K562 (cell line): ENCODE results near the gene CNIH4. TPM values are rescaled to one million over a fixed set of nuclear protein-coding genes. Genes with fewer than 3 reads are reported as not detected.

Experiments
- ARID1B ChIP-seq: fragments of 450-650 bp; IDR thresholded peaks from 2 replicates; pipeline ENCODE4 v1.6.1; 2016; ENCODE audit warnings: antibody characterized with exemption, mild to moderate bottlenecking, inconsistent platforms
- BRF2 ChIP-seq: IDR thresholded peaks from 3 replicates; pipeline ENCODE4 v1.6.1; 2011; ENCODE audit warnings: borderline replicate concordance, mild to moderate bottlenecking; ENCODE audit not compliant: insufficient read length, insufficient read depth
- CHD7 ChIP-seq: fragments of 200-600 bp; sonication (generic); IDR thresholded peaks from one replicate; pipeline ENCODE4 v1.6.1; 2012; ENCODE audit warnings: mild to moderate bottlenecking, low read depth, low read length, inconsistent platforms
- E4F1 ChIP-seq: fragments of 250-450 bp; sonication (Bioruptor Pico); IDR thresholded peaks from 2 replicates; pipeline ENCODE4 v1.5.0; 2021; ENCODE audit warnings: mild to moderate bottlenecking, borderline replicate concordance
- NR3C1 ChIP-seq: sonication (generic); formaldehyde crosslinking; IDR thresholded peaks from 2 replicates; pipeline ENCODE4 v1.8.1; 2022; ENCODE audit warnings: missing genetic modification reagents
- ZBTB33 ChIP-seq: sonication (generic); formaldehyde crosslinking; IDR thresholded peaks from 2 replicates; pipeline ENCODE4 v1.8.1; 2023; ENCODE audit warnings: mild to moderate bottlenecking, missing genetic modification reagents
- polyA plus RNA-seq, 8 experiments: library from polyadenylated mRNA; depleted of rRNA in 4 of 8; stranded (reverse) in 5 of 8; unstranded in 3 of 8; fragments of >200 nt; fragmentation: Nextera tagmentation in 2 of 8; fragmentation: Illumina TruSeq in 1 of 8; extraction: Ambion mirVana in 2 of 8; extraction: Trizol in 1 of 8; gene quantifications; 2 replicates each; pipeline versions ENCODE4 v1.2.1 to v1.2.3, GENCODE V29; 2011 to 2014; ENCODE audit warnings: inconsistent platforms in 1 of 8, missing spikeins in 1 of 8
- total RNA-seq, 7 experiments: library from RNA; depleted of rRNA in 6 of 7; stranded (reverse); fragments of >200 nt in 6 of 7; fragmentation: Illumina TruSeq in 2 of 7; extraction: Trizol in 2 of 7; gene quantifications; 2 replicates each; pipeline versions ENCODE4 v1.2.1 to v1.2.3, GENCODE V29; 2011 to 2021; ENCODE audit warnings: low replicate concordance in 1 of 7

CNIH4 gene
- total and polyA plus RNA-seq, 9 of the 15 experiments (the other 6 are each of a cell fraction or from before 2014, with no cell fraction given) = 41.3 to 266 (median 61.1) TPM

- TF ChIP-seq E4F1 (CRISPR knock-in tag) = no peak
- TF ChIP-seq CHD7 = no peak
- no peak for TF ChIP-seq ARID1B
- TF ChIP-seq ZBTB33 = no peak
- no peak for TF ChIP-seq BRF2
- TF ChIP-seq NR3C1 (CRISPR knock-in tag) = 0 out of 2 replicates have a peak, but pooled peaks have one; percentile 73
These were observed at the start of gene CNIH4 (continued) for GRCh38 chr1:224356685-224357625.
